ENCODE measurements around the gene TRAM2. TPM values are rescaled to one million over a fixed set of nuclear protein-coding genes. Genes with fewer than 3 reads are reported as not detected.

The TRAM2 gene
- total and polyA plus RNA-seq, 3 donors from 2014 or later, result 21.1 to 34.7 (median 26.1) TPM

GRCh38 chr6:52531396-52531795, 45.5 kb downstream of the TRAM2 start:
- no peak for DNase-seq
- no peak for TF ChIP-seq CTCF (IDR thresholded peaks at IDR 0.05)
- TF ChIP-seq POLR2A (IDR thresholded peaks at IDR 0.05), result no peak
- Histone ChIP-seq H3K9me3 (no peaks in the 10 kb centered on the region), H3K4me1 (peaks cover 2% of the 10 kb centered on the region), H3K36me3 (ENCODE audit: low read depth, missing control alignments) (no peaks in the 10 kb centered on the region), H3K4me3 (no peak overlapping the region), H3K27me3 (no peaks in the 10 kb centered on the region), H3K27ac (no peak overlapping the region)
- WGBS, 2 donors, result 90 to 92% methylated on average over 4 of the region's 4 CpGs
- intact Hi-C loops (cut with DNase I; ENCODE audit: low total_unique reads), result no loop called here

GRCh38 chr6:52530351-52530750, 46.5 kb downstream of the TRAM2 start:
- 90 to 95% methylated on average over 10 of the region's 10 CpGs for WGBS, 2 donors
- intact Hi-C loops (cut with DNase I; ENCODE audit: low total_unique reads), result no loop called here
- H3K4me1 ChIP-seq, result peaks cover 3% of the 10 kb centered on the region

GRCh38 chr6:52529311-52529710, 47.5 kb downstream of the TRAM2 start:
- H3K9me3 ChIP-seq, result no peaks in the 10 kb centered on the region
- intact Hi-C loops (cut with DNase I; ENCODE audit: low total_unique reads), result no loop called here
- WGBS, 2 donors, result 88 to 96% methylated on average over 8 of the region's 8 CpGs
- no peak for DNase-seq
- no peak overlapping the region for H3K27ac ChIP-seq
- no peaks in the 10 kb centered on the region for H3K27me3 ChIP-seq
- TF ChIP-seq CTCF (IDR thresholded peaks at IDR 0.05) (no peak), POLR2A (IDR thresholded peaks at IDR 0.05) (no peak)
- H3K4me3 ChIP-seq, result no peak overlapping the region
- H3K36me3 ChIP-seq (ENCODE audit: low read depth, missing control alignments), result no peaks in the 10 kb centered on the region
- peaks cover 3% of the 10 kb centered on the region for H3K4me1 ChIP-seq

More at GRCh38 chr6:52530351-52530750, 46.5 kb downstream of the TRAM2 start:
- H3K36me3 ChIP-seq (ENCODE audit: low read depth, missing control alignments), result no peaks in the 10 kb centered on the region
- no peak overlapping the region for H3K27ac ChIP-seq
- no peaks in the 10 kb centered on the region for H3K9me3 ChIP-seq
- H3K27me3 ChIP-seq, result no peaks in the 10 kb centered on the region
- no peak for DNase-seq
- H3K4me3 ChIP-seq, result no peak overlapping the region
- TF ChIP-seq POLR2A (IDR thresholded peaks at IDR 0.05) (no peak), CTCF (IDR thresholded peaks at IDR 0.05) (no peak)

- H3K27ac ChIP-seq, result no peak overlapping the region
- no peaks in the 10 kb centered on the region for H3K36me3 ChIP-seq (ENCODE audit: low read depth, missing control alignments)
- no peak overlapping the region for H3K4me3 ChIP-seq
- no peaks in the 10 kb centered on the region for H3K27me3 ChIP-seq
- WGBS, 2 donors, result 95 to 98% methylated on average over 7 of the region's 7 CpGs
- DNase-seq, result no peak
- TF ChIP-seq POLR2A (IDR thresholded peaks at IDR 0.05) (no peak), CTCF (IDR thresholded peaks at IDR 0.05) (no peak)
- H3K9me3 ChIP-seq, result no peaks in the 10 kb centered on the region
- intact Hi-C loops (cut with DNase I; ENCODE audit: low total_unique reads), result no loop called here
- peaks cover 7% of the 10 kb centered on the region for H3K4me1 ChIP-seq
These were observed 49.4 kb downstream of the TRAM2 start for GRCh38 chr6:52527436-52527835.

- 92 to 94% methylated on average over 4 of the region's 4 CpGs for WGBS, 2 donors
- TF ChIP-seq CTCF (IDR thresholded peaks at IDR 0.05) (no peak), POLR2A (IDR thresholded peaks at IDR 0.05) (no peak)
- Histone ChIP-seq H3K36me3 (ENCODE audit: low read depth, missing control alignments) (no peaks in the 10 kb centered on the region), H3K4me3 (no peak overlapping the region), H3K27me3 (no peaks in the 10 kb centered on the region), H3K9me3 (no peaks in the 10 kb centered on the region), H3K4me1 (peaks cover 13% of the 10 kb centered on the region), H3K27ac (no peak overlapping the region)
- intact Hi-C loops (cut with DNase I; ENCODE audit: low total_unique reads), result no loop called here
- DNase-seq, result no peak
These were observed 50.2 kb downstream of the TRAM2 start for GRCh38 chr6:52526634-52527033.

Data from testis (tissue), 3 donors.